Hypothalamus (tissue), 51 donors: ENCODE data around the gene ATP2B1.

Experiments used
- DNase-seq, 51 donors: peaks; one replicate each; lab custom pipeline; 2025; lab: John Stamatoyannopoulos, UW

ATP2B1 gene

GRCh38 chr12:89695100-89695499 lies 13.5 kb downstream of the ATP2B1 start:
- DNase-seq: no peak

GRCh38 chr12:89694542-89694941 lies 14.1 kb downstream of the ATP2B1 start:
- DNase-seq: no peak

GRCh38 chr12:89693639-89694202 lies 14.9 kb downstream of the ATP2B1 start:
- no peak for DNase-seq

GRCh38 chr12:89692439-89692838 lies 16.2 kb downstream of the ATP2B1 start:
- DNase-seq: no peak

- DNase-seq: no peak
Measured at GRCh38 chr12:89691659-89692058, 17.0 kb downstream of the ATP2B1 start.

- DNase-seq: no peak
Measured at GRCh38 chr12:89690925-89691324, 17.7 kb downstream of the ATP2B1 start.

GRCh38 chr12:89689306-89689705 lies 19.3 kb downstream of the ATP2B1 start:
- no peak for DNase-seq

GRCh38 chr12:89686311-89686710 lies 22.3 kb downstream of the ATP2B1 start:
- no peak for DNase-seq

- DNase-seq: no peak
Measured at GRCh38 chr12:89685363-89685972, 23.2 kb downstream of the ATP2B1 start.

GRCh38 chr12:89684136-89684535 lies 24.5 kb downstream of the ATP2B1 start:
- no peak for DNase-seq

GRCh38 chr12:89682284-89682683 lies 26.4 kb downstream of the ATP2B1 start:
- no peak for DNase-seq

GRCh38 chr12:89680409-89680808 lies 28.2 kb downstream of the ATP2B1 start:
- no peak for DNase-seq

GRCh38 chr12:89679631-89680030 lies 29.0 kb downstream of the ATP2B1 start:
- DNase-seq: no peak

GRCh38 chr12:89678225-89678624 lies 30.4 kb downstream of the ATP2B1 start:
- DNase-seq: no peak

- no peak for DNase-seq
Measured at GRCh38 chr12:89676930-89677329, 31.7 kb downstream of the ATP2B1 start.

GRCh38 chr12:89674326-89674942 lies 34.2 kb downstream of the ATP2B1 start:
- no peak for DNase-seq

GRCh38 chr12:89673603-89674002 lies 35.0 kb downstream of the ATP2B1 start:
- DNase-seq: no peak

- DNase-seq: no peak
Measured at GRCh38 chr12:89672589-89672979, 36.1 kb downstream of the ATP2B1 start.

GRCh38 chr12:89671469-89671868 lies 37.2 kb downstream of the ATP2B1 start:
- no peak for DNase-seq

GRCh38 chr12:89669197-89669596 lies 39.4 kb downstream of the ATP2B1 start:
- DNase-seq: no peak

GRCh38 chr12:89665556-89665955 lies 43.1 kb downstream of the ATP2B1 start:
- no peak for DNase-seq

- DNase-seq: no peak
Measured at GRCh38 chr12:89664441-89664840, 44.2 kb downstream of the ATP2B1 start.
